ENCODE data around the gene GALNTL6.

GRCh38 chr4:172481802-172482508 lies 668.8 kb downstream of the GALNTL6 start:
- TF ChIP-seq CTCF (conservative IDR thresholded peaks at IDR 0.05; ENCODE audit: low read length) (no peak), EZH2phosphoT487 (IDR thresholded peaks at IDR 0.05; ENCODE audit: borderline replicate concordance) (no peak)
